Panc1 (cell line): Measurements from ENCODE around the gene PBXIP1.
A peak's percentile ranks its signal among the peaks of the same experiment; 100 is the strongest.

Source experiments
- SIN3A ChIP-seq: IDR thresholded peaks from 2 replicates; pipeline ENCODE4 v1.6.1; 2012; ENCODE audit warnings: low read depth, mild to moderate bottlenecking, low read length, moderate library complexity, borderline replicate concordance; ENCODE audit not compliant: insufficient read depth
- TF ChIP-seq, protein P1 (sequence below): fragments of 450-650 bp; IDR thresholded peaks from 2 replicates; pipeline ENCODE4 v1.5.1; 2017; ENCODE audit warnings: mild to moderate bottlenecking
- TF ChIP-seq, protein P2 (sequence below), 2 experiments: IDR thresholded peaks; 2 replicates each; pipeline ENCODE4 v1.6.1; 2011 to 2012; ENCODE audit warnings: low read depth in 2 of 2, control low read depth in 1 of 2, low read length in 1 of 2, mild to moderate bottlenecking in 1 of 2, moderate library complexity in 1 of 2; ENCODE audit not compliant: insufficient read depth in 1 of 2

DNA sequence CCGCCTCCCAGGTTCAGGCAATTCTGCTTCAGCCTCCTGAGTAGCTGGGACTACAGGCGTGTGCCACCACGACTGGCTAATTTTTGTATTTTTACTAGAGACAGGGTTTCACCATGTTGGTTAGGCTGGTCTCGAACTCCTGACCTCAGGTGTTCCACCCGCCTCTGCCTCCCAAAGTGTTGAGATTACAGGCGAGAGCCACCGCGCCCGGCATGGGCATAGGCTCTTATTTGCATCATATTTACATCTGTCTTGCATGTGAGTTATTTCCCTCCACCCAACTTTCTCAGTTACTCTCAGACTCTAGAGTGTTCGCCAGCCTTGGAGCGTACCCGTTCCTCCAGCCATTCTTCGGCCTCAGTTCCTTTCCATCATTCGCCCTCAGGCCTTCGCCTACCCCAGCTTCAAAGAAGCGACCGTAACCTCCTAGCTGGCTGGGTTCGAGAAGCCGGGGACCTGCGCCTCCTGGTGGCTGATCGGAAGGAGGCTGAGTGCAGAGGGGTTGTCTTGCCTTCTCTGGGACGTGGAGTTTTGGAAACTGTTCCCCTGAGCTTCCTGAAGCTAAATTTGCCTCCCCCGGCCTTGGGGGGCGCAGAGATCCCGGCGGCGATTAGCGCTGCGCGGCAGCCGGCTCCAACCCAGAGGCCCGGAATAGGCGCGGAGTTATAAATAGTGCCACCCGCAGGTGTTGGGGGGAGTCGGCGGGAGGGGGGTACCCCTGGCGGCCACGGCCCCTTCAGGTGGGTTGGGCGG is 43.1 kb upstream of the PBXIP1 start:
- TF ChIP-seq, protein P1, sequence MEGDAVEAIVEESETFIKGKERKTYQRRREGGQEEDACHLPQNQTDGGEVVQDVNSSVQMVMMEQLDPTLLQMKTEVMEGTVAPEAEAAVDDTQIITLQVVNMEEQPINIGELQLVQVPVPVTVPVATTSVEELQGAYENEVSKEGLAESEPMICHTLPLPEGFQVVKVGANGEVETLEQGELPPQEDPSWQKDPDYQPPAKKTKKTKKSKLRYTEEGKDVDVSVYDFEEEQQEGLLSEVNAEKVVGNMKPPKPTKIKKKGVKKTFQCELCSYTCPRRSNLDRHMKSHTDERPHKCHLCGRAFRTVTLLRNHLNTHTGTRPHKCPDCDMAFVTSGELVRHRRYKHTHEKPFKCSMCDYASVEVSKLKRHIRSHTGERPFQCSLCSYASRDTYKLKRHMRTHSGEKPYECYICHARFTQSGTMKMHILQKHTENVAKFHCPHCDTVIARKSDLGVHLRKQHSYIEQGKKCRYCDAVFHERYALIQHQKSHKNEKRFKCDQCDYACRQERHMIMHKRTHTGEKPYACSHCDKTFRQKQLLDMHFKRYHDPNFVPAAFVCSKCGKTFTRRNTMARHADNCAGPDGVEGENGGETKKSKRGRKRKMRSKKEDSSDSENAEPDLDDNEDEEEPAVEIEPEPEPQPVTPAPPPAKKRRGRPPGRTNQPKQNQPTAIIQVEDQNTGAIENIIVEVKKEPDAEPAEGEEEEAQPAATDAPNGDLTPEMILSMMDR: peak; percentile 98
- TF ChIP-seq SIN3A: no peak
- TF ChIP-seq, protein P2, sequence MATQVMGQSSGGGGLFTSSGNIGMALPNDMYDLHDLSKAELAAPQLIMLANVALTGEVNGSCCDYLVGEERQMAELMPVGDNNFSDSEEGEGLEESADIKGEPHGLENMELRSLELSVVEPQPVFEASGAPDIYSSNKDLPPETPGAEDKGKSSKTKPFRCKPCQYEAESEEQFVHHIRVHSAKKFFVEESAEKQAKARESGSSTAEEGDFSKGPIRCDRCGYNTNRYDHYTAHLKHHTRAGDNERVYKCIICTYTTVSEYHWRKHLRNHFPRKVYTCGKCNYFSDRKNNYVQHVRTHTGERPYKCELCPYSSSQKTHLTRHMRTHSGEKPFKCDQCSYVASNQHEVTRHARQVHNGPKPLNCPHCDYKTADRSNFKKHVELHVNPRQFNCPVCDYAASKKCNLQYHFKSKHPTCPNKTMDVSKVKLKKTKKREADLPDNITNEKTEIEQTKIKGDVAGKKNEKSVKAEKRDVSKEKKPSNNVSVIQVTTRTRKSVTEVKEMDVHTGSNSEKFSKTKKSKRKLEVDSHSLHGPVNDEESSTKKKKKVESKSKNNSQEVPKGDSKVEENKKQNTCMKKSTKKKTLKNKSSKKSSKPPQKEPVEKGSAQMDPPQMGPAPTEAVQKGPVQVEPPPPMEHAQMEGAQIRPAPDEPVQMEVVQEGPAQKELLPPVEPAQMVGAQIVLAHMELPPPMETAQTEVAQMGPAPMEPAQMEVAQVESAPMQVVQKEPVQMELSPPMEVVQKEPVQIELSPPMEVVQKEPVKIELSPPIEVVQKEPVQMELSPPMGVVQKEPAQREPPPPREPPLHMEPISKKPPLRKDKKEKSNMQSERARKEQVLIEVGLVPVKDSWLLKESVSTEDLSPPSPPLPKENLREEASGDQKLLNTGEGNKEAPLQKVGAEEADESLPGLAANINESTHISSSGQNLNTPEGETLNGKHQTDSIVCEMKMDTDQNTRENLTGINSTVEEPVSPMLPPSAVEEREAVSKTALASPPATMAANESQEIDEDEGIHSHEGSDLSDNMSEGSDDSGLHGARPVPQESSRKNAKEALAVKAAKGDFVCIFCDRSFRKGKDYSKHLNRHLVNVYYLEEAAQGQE (IDR thresholded peaks at IDR 0.05; ENCODE audit: insufficient read depth in 1 of 2, low read depth in 2 of 2, low read length in 1 of 2): no peak
